Amygdala (tissue), 56 donors: ENCODE data around the gene TXNRD1.
"Not testable (repeated sequence)": the region's sequence is repeated elsewhere in the genome, so short reads cannot be mapped to it uniquely, and the experiment has no call there.

Experiments used
- DNase-seq, 56 donors: peaks; one replicate each; lab custom pipeline; 2025; lab: John Stamatoyannopoulos, UW

TXNRD1 gene

GRCh38 chr12:104215638-104216297, at the start of gene TXNRD1:
Gene TXNRD1 (plus strand): TSS chr12:104215779. CDS start chr12:104215803, 24 bp downstream.
- DNase-seq: peak in 40 of 56 donors; percentile 1 to 69 (median 30)

- DNase-seq: no peak
Observed at GRCh38 chr12:104165801-104166200, 49.8 kb upstream of the TXNRD1 start.

- DNase-seq: no peak
Observed at GRCh38 chr12:104166465-104166864, 49.1 kb upstream of the TXNRD1 start.

GRCh38 chr12:104167519-104168458, 47.8 kb upstream of the TXNRD1 start:
- DNase-seq: no peak

GRCh38 chr12:104168596-104168995, 47.0 kb upstream of the TXNRD1 start:
- DNase-seq: no peak

- DNase-seq: no peak
Observed at GRCh38 chr12:104171785-104172569, 43.6 kb upstream of the TXNRD1 start.

- no peak for DNase-seq
Observed at GRCh38 chr12:104172570-104172947, 43.0 kb upstream of the TXNRD1 start.

- not testable (repeated sequence) for DNase-seq
Observed at GRCh38 chr12:104173804-104174203, 41.8 kb upstream of the TXNRD1 start.

- no peak for DNase-seq
Observed at GRCh38 chr12:104175726-104176247, 39.8 kb upstream of the TXNRD1 start.

GRCh38 chr12:104177336-104177662, 38.3 kb upstream of the TXNRD1 start:
- DNase-seq: no peak

GRCh38 chr12:104177663-104178501, 37.7 kb upstream of the TXNRD1 start:
- DNase-seq: peak in 1 of 56 donors; percentile 1

- DNase-seq: no peak
Observed at GRCh38 chr12:104180374-104180773, 35.2 kb upstream of the TXNRD1 start.

- no peak for DNase-seq
Observed at GRCh38 chr12:104181313-104181712, 34.3 kb upstream of the TXNRD1 start.

- no peak for DNase-seq
Observed at GRCh38 chr12:104182144-104182543, 33.4 kb upstream of the TXNRD1 start.

GRCh38 chr12:104182621-104183378, 32.8 kb upstream of the TXNRD1 start:
- no peak for DNase-seq

GRCh38 chr12:104183443-104183842, 32.1 kb upstream of the TXNRD1 start:
- no peak for DNase-seq

- DNase-seq: no peak
Observed at GRCh38 chr12:104187446-104188155, 28.0 kb upstream of the TXNRD1 start.

- no peak for DNase-seq
Observed at GRCh38 chr12:104188534-104188933, 27.0 kb upstream of the TXNRD1 start.
